Psoas muscle (tissue), 8 donors: Measurements from ENCODE around the gene ATAD3B. TPM values are rescaled to one million over a fixed set of nuclear protein-coding genes. Genes with fewer than 3 reads are reported as not detected.
"Not testable (repeated sequence)": the region's sequence is repeated elsewhere in the genome, so short reads cannot be mapped to it uniquely, and the experiment has no call there.

Experiments used
- ATAC-seq, 4 donors: fragments of 200-7000 bp; cut with Tn5 transposase; one replicate each; pipeline ENCODE4 v1.9.1; 2020; ENCODE audit warnings: moderate library complexity in 3 of 4, mild to moderate bottlenecking in 2 of 4
- DNase-seq, 2 donors: peaks; one replicate each; pipeline ENCODE4 v3.0.0-alpha.2; 2020
- H3K27ac ChIP-seq: fragments of 200-600 bp; one replicate; pipeline ENCODE4 v1.8.0; 2022
- H3K27me3 ChIP-seq, 3 donors: fragments of 200-600 bp in 1 of 3; one replicate each; pipeline versions ENCODE4 v1.6.1 to v1.8.0; 2013 to 2022; ENCODE audit warnings: low read length in 2 of 3, mild to moderate bottlenecking in 2 of 3, moderate library complexity in 1 of 3; ENCODE audit not compliant: insufficient read depth in 3 of 3
- H3K36me3 ChIP-seq, 2 donors: fragments of 200-600 bp in 1 of 2; one replicate each; pipeline versions ENCODE4 v1.6.1 to v1.8.0; 2013 to 2022; ENCODE audit warnings: low read depth in 1 of 2, mild to moderate bottlenecking in 1 of 2, moderate library complexity in 1 of 2; ENCODE audit not compliant: insufficient read depth in 1 of 2
- H3K4me1 ChIP-seq: fragments of 200-600 bp; one replicate; pipeline ENCODE4 v1.8.0; 2022
- H3K4me3 ChIP-seq: fragments of 200-600 bp; one replicate; pipeline ENCODE4 v1.8.0; 2022; ENCODE audit warnings: mild to moderate bottlenecking
- H3K9me3 ChIP-seq: fragments of 200-600 bp; one replicate; pipeline ENCODE4 v1.8.0; 2022
- CTCF ChIP-seq: fragments of 200-600 bp; IDR thresholded peaks from one replicate; pipeline ENCODE4 v1.8.0; 2022; ENCODE audit warnings: antibody characterized with exemption
- WGBS, 3 donors: extraction: QIAGEN DNeasy Blood & Tissue Kit; methylation state at CpG; one replicate each; pipeline versions ENCODE4 v1.1.6 to v1.1.7; 2013; 5-methylcytosine and 5-hydroxymethylcytosine counted together
- intact Hi-C, 2 donors: fragments of 100-400 bp; cut with DNase I; formaldehyde crosslinking; loops; one replicate each; pipeline versions ENCODE4 v1.11.0 to v1.14.2; 2022
- polyA plus RNA-seq, 3 donors: library from polyadenylated mRNA; stranded (reverse); fragments of 200-250 nt; gene quantifications; one replicate each; pipeline ENCODE4 v1.2.3, GENCODE V29; 2013
- total RNA-seq, 4 donors: library from RNA; stranded (reverse); fragmentation: NEBNext Ultra II Directional in 2 of 4; extraction: Animal tissue kit (Norgen Biotek cat#: 25700) in 2 of 4; gene quantifications; one replicate each; pipeline versions ENCODE4 v1.2.1 to v1.2.4, GENCODE V29; 2021 to 2023
- donor health status: healthy with polysubstance abuse.
- donor health status: DM: no; HTN: no; CAD: no; lungs with moderate emphysema.
- donor health status: Bipolar disorder and iron deficiency.
- donor health status: healthy.
- donor health status: DM: yes; HTN: yes; CAD: no.
- donor health status: DM: no; HTN: no; CAD: no.
- donor health status: DM: no; HTN: no; CAD: no.
- donor health status: DM: yes; HTN: yes; CAD: no.

Gene ATAD3B
- total and polyA plus RNA-seq, 7 donors: 4.6 to 19.4 (median 9.8) TPM

GRCh38 chr1:1517973-1518620, 46.5 kb downstream of the ATAD3B start:
- TF ChIP-seq CTCF: no peak
- no peaks in the 10 kb centered on the region for H3K27me3 ChIP-seq
- H3K36me3 ChIP-seq: peaks cover 0 to 48% of the 10 kb centered on the region in 2 donors
- H3K4me1 ChIP-seq: no peaks in the 10 kb centered on the region
- no peaks in the 10 kb centered on the region for H3K9me3 ChIP-seq
- no peak for ATAC-seq
- WGBS, 3 donors: 92 to 95% (median 95%) methylated on average over 25 to 28 of the region's 28 CpGs
- no peak for DNase-seq
- H3K4me3 ChIP-seq: no peak overlapping the region
- intact Hi-C loops: loop anchor here in 1 of 2 donors (5.0 kb wide), 1 partner anchor 44 kb away; no protein-coding TSS in a partner anchor
- no peak overlapping the region for H3K27ac ChIP-seq

DNA sequence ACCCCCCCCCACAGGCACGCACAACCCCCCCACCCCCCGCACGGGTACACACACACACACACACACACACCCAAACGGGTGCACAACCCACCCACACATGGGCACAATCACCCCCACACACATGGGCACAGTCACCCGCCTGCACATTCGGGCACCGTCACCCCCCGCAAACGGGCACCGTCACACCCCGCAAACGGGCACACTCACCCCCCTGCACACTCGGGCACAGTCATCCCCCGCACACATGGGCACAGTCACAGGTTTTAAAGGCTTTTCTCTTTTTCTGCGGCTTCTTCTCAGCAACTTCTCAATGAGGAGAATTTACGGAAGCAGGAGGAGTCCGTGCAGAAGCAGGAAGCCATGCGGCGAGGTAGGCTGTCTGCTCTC, 47.0 kb downstream of the ATAD3B start:
- peaks cover 0 to 48% of the 10 kb centered on the region in 2 donors for H3K36me3 ChIP-seq
- H3K9me3 ChIP-seq, H3K27me3 ChIP-seq, H3K4me3 ChIP-seq, H3K4me1 ChIP-seq, ATAC-seq, H3K27ac ChIP-seq, DNase-seq: not testable (repeated sequence)
- intact Hi-C loops: loop anchor here in 1 of 2 donors (5.0 kb wide), 1 partner anchor 44 kb away; no protein-coding TSS in a partner anchor
- WGBS, 3 donors: 90 to 93% (median 90%) methylated on average over 15 to 19 of the region's 19 CpGs

- not testable (repeated sequence) for DNase-seq, H3K9me3 ChIP-seq, H3K4me3 ChIP-seq, H3K4me1 ChIP-seq, H3K27me3 ChIP-seq, ATAC-seq, H3K27ac ChIP-seq
- peaks cover 0 to 46% of the 10 kb centered on the region in 2 donors for H3K36me3 ChIP-seq
- intact Hi-C loops: loop anchor here in 1 of 2 donors (5.0 kb wide), 1 partner anchor 42 kb away; no protein-coding TSS in a partner anchor
- 95 to 97% (median 97%) methylated on average over 30 to 51 of the region's 51 CpGs for WGBS, 3 donors
Measured at GRCh38 chr1:1519805-1520505, 48.4 kb downstream of the ATAD3B start.

DNA sequence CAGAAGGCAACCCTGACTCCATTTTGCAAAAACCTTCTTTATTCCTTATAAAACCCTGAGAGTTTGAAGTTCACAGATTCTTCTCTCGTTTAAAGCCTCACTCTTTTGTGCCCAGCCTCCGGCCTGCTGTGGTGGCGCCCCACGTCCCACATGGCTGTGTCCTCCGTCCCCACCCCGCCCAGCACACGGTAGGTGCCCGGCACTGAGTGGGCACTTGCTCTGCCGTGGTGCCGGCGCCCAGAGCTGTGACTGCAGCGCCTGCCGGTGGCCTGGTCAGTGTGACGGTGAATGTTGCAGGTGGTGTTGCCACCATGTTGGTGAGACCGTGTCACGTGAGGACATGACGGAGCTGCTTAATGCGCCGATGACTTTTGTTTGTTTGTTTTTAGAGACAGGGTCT, 49.8 kb downstream of the ATAD3B start:
- Histone ChIP-seq H3K9me3 (no peaks in the 10 kb centered on the region), H3K27ac (no peak overlapping the region), H3K27me3 (no peaks in the 10 kb centered on the region), H3K36me3 (peaks cover 0 to 50% of the 10 kb centered on the region in 2 donors), H3K4me3 (no peak overlapping the region), H3K4me1 (no peaks in the 10 kb centered on the region)
- intact Hi-C loops: no loop called here
- no peak for ATAC-seq
- no peak for DNase-seq
- no peak for TF ChIP-seq CTCF
- WGBS, 3 donors: 92 to 94% (median 92%) methylated on average over 19 of the region's 19 CpGs

DNA sequence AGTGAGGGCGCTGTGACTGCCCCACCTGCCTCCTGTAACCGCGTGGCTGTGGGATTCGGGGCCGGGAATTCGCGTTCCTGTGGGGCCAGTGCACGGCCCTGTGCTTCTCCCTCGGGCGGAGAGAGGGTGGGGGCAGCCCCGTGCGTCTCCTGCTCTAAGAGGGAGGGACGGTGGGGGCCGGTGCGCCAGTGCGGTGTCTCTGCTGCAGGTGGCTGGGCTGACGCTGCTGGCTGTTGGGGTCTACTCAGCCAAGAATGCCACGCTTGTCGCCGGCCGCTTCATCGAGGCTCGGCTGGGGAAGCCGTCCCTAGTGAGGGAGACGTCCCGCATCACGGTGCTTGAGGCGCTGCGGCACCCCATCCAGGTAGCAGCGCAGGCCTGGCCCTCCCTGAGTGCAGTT, 51.0 kb downstream of the ATAD3B start:
- H3K9me3 ChIP-seq, DNase-seq, H3K4me1 ChIP-seq, H3K27ac ChIP-seq, H3K27me3 ChIP-seq, intact Hi-C loops, H3K4me3 ChIP-seq, ATAC-seq: not testable (repeated sequence)
- WGBS, 3 donors: 91 to 92% (median 92%) methylated on average over 28 to 30 of the region's 30 CpGs
- peaks cover 0 to 50% of the 10 kb centered on the region in 2 donors for H3K36me3 ChIP-seq

DNA sequence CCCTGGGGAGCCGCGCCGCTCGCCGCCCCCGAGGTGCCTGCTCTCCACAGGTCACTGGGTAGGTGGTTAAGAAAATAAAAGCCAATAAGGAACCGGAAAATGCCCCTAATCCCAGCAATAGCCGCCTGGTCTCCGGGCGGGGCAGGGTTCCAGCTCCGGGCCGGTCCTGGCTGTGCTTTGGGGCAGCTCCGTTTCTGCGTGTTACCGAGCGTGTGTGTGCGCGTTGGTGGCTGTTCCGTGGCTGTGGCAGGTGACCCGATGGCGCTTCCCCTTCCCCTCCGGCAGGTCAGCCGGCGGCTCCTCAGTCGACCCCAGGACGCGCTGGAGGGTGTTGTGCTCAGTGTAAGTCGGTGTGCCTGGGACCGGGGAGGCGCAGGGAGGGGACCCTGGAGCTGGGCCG, 51.7 kb downstream of the ATAD3B start:
- DNase-seq, ATAC-seq, H3K9me3 ChIP-seq, intact Hi-C loops, H3K4me3 ChIP-seq, H3K27ac ChIP-seq, H3K27me3 ChIP-seq, H3K4me1 ChIP-seq: not testable (repeated sequence)
- WGBS, 3 donors: 93 to 94% (median 94%) methylated on average over 27 to 31 of the region's 31 CpGs
- H3K36me3 ChIP-seq: peaks cover 0 to 53% of the 10 kb centered on the region in 2 donors

- H3K36me3 ChIP-seq: peaks cover 0 to 57% of the 10 kb centered on the region in 2 donors
- H3K9me3 ChIP-seq, H3K4me3 ChIP-seq, intact Hi-C loops, H3K4me1 ChIP-seq, H3K27me3 ChIP-seq, H3K27ac ChIP-seq, DNase-seq, ATAC-seq: not testable (repeated sequence)
- WGBS, 3 donors: 89 to 90% (median 89%) methylated on average over 17 of the region's 17 CpGs
Measured at GRCh38 chr1:1523651-1524050, 52.1 kb downstream of the ATAD3B start.

DNA sequence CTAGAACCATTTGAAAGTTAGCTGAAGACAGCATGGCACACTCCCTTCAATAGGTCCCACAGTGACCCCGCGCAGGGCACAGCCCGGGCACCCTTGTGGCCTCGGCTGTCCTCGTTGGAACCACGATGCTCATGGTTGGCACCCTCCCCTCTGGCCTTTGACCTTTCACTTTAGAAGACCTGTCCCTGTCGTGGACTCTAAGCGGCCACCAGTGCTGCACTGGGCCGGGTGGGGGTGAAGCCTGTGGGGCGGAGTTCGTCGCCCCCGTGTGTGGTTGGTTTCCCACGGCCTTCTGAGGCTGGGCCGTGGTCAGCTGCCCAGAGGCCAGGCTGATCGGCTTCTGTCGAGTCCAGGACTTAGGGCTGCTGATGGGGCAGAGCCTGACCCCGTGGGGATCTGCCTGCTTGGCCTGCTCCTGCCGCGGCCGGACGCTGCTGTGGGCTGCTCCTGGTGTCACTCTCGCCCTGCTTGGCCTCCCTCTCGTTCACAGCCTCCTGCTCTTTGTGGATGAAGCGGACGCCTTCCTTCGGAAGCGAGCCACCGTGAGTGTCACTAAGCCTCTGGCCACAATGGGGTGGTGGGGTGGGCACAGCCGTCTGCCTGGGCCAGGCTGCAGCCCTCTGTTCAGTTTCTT, 53.3 kb downstream of the ATAD3B start:
- DNase-seq, ATAC-seq, H3K27me3 ChIP-seq, H3K4me3 ChIP-seq, H3K27ac ChIP-seq, H3K9me3 ChIP-seq, H3K4me1 ChIP-seq, intact Hi-C loops: not testable (repeated sequence)
- peaks cover 0 to 66% of the 10 kb centered on the region in 2 donors for H3K36me3 ChIP-seq
- 90 to 93% (median 90%) methylated on average over 19 to 25 of the region's 30 CpGs for WGBS, 3 donors

GRCh38 chr1:1526476-1526875, 54.9 kb downstream of the ATAD3B start:
- H3K36me3 ChIP-seq: peaks cover 0 to 53% of the 10 kb centered on the region in 2 donors
- not testable (repeated sequence) for H3K27me3 ChIP-seq, H3K9me3 ChIP-seq

More at GRCh38 chr1:1526476-1526875, 54.9 kb downstream of the ATAD3B start:
- intact Hi-C loops, ATAC-seq, H3K4me1 ChIP-seq, H3K4me3 ChIP-seq, H3K27ac ChIP-seq, DNase-seq: not testable (repeated sequence)
- 90 to 92% (median 92%) methylated on average over 10 to 17 of the region's 21 CpGs for WGBS, 3 donors
